Stimulated activated CD4-positive, alpha-beta T cell treated with anti-CD3 and anti-CD28 coated beads, Interleukin-12 subunit alpha, Interleukin-12 subunit beta, amount 100 ng/mL, for 24 hours (primary cell): ENCODE data around the gene PDCD1LG2.

Source experiments
- DNase-seq, 2 experiments: peaks; one replicate each; pipeline ENCODE4 v3.0.0-alpha.2; 2020; ENCODE audit warnings: low read depth in 2 of 2

Gene PDCD1LG2

GRCh38 chr9:5610491-5610890 is 100.2 kb downstream of the PDCD1LG2 start:
- no peak for DNase-seq

- DNase-seq: no peak
Observed at GRCh38 chr9:5611321-5612184, 101.2 kb downstream of the PDCD1LG2 start.

- DNase-seq: no peak
Observed at GRCh38 chr9:5612185-5612530, 101.8 kb downstream of the PDCD1LG2 start.

- no peak for DNase-seq
Observed at GRCh38 chr9:5614192-5614591, 103.9 kb downstream of the PDCD1LG2 start.

- DNase-seq: no peak
Observed at GRCh38 chr9:5614985-5615384, 104.7 kb downstream of the PDCD1LG2 start.

- no peak for DNase-seq
Observed at GRCh38 chr9:5617749-5618148, 107.4 kb downstream of the PDCD1LG2 start.

GRCh38 chr9:5620494-5620893 is 110.2 kb downstream of the PDCD1LG2 start:
- no peak for DNase-seq
